ENCODE measurements around the gene C2orf78. TPM values are rescaled to one million over a fixed set of nuclear protein-coding genes. Genes with fewer than 3 reads are reported as not detected.

C2orf78 gene
- total RNA-seq, 2 donors from 2014 or later = not detected

GRCh38 chr2:73823416-73823815 lies 39.4 kb downstream of the C2orf78 start:
- no peaks in the 10 kb centered on the region for H3K36me3 ChIP-seq (replicated peaks in 1 of 2; ENCODE audit: insufficient read depth in 1 of 2, low read depth in 2 of 2)
- H3K4me1 ChIP-seq = peaks cover 6% of the 10 kb centered on the region
- H3K27me3 ChIP-seq = no peaks in the 10 kb centered on the region
- intact Hi-C loops (cut with DNase I) = loop anchor here (10.0 kb wide), 3 partner anchors 161 to 511 kb away; partner anchors contain the start of genes BOLA3 and TET3
- no peak overlapping the region for H3K4me3 ChIP-seq
- H3K27ac ChIP-seq = no peak overlapping the region
- ATAC-seq (no peak), DNase-seq (no peak)
- TF ChIP-seq POLR2A (IDR thresholded peaks at IDR 0.05) = no peak
- TF ChIP-seq, protein P1, sequence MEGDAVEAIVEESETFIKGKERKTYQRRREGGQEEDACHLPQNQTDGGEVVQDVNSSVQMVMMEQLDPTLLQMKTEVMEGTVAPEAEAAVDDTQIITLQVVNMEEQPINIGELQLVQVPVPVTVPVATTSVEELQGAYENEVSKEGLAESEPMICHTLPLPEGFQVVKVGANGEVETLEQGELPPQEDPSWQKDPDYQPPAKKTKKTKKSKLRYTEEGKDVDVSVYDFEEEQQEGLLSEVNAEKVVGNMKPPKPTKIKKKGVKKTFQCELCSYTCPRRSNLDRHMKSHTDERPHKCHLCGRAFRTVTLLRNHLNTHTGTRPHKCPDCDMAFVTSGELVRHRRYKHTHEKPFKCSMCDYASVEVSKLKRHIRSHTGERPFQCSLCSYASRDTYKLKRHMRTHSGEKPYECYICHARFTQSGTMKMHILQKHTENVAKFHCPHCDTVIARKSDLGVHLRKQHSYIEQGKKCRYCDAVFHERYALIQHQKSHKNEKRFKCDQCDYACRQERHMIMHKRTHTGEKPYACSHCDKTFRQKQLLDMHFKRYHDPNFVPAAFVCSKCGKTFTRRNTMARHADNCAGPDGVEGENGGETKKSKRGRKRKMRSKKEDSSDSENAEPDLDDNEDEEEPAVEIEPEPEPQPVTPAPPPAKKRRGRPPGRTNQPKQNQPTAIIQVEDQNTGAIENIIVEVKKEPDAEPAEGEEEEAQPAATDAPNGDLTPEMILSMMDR (IDR thresholded peaks at IDR 0.05) = no peak
- WGBS, 2 donors = 2 to 14% methylated on average over 2 of the region's 2 CpGs
- H3K9me3 ChIP-seq = no peaks in the 10 kb centered on the region

DNA sequence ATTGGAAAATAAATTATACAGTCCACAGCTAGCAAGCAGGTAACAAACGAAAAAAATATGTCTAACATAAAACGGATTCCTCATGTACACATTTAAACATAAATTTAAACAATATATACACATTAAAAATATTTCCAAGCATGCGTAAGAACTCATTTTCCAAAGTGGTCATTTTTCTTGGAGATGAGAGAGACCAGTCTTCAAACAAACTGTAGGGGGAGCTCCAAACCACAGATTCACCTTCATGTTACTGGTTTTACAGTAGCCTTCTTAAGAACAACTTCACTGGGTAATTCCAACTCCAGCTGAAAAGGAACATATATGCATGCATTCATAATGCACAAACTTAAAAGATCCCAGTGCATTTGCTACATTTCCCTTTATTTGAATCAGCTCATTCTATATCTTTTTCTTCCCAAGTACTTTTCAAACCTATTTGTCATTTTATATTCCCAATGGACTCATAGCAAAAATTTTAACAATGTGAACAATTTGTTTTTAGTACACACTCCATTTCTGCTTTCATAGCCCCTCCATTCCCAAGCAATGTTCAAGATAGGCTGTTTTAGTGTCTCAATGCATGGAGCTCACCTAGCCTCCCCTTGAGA lies 40.0 kb downstream of the C2orf78 start:
- ATAC-seq = peak; percentile 47
- Histone ChIP-seq H3K27ac (no peak overlapping the region), H3K36me3 (replicated peaks in 1 of 2; ENCODE audit: insufficient read depth in 1 of 2, low read depth in 2 of 2) (no peaks in the 10 kb centered on the region), H3K27me3 (no peaks in the 10 kb centered on the region), H3K4me1 (peaks cover 7% of the 10 kb centered on the region), H3K9me3 (no peaks in the 10 kb centered on the region), H3K4me3 (no peak overlapping the region)
- TF ChIP-seq, protein P1 (IDR thresholded peaks at IDR 0.05) = peak; percentile 23 to 86 (median 77)
- no peak for TF ChIP-seq POLR2A (IDR thresholded peaks at IDR 0.05)
- intact Hi-C loops (cut with DNase I) = loop anchor here (10.0 kb wide), 3 partner anchors 161 to 511 kb away; partner anchors contain the start of genes BOLA3 and TET3
- 7% methylated on average over 3 of the region's 3 CpGs for WGBS, 2 donors
- peak; percentile 15 to 60 (median 30) for DNase-seq

- DNase-seq (no peak), ATAC-seq (no peak)
- H3K27ac ChIP-seq = no peak overlapping the region
- no peak overlapping the region for H3K4me3 ChIP-seq
- TF ChIP-seq, protein P1 (IDR thresholded peaks at IDR 0.05) = no peak
- no peak for TF ChIP-seq POLR2A (IDR thresholded peaks at IDR 0.05)
- H3K4me1 ChIP-seq = peaks cover 19% of the 10 kb centered on the region
- intact Hi-C loops (cut with DNase I) = loop anchor here (10.0 kb wide), 3 partner anchors 159 to 509 kb away; partner anchors contain the start of genes BOLA3 and TET3
- H3K36me3 ChIP-seq (replicated peaks in 1 of 2; ENCODE audit: insufficient read depth in 1 of 2, low read depth in 2 of 2) = no peaks in the 10 kb centered on the region
- H3K9me3 ChIP-seq = no peaks in the 10 kb centered on the region
- H3K27me3 ChIP-seq = no peaks in the 10 kb centered on the region
- WGBS, 2 donors = 62 to 65% methylated on average over 4 of the region's 4 CpGs
Observed at GRCh38 chr2:73825408-73825807, 41.4 kb downstream of the C2orf78 start.

DNA sequence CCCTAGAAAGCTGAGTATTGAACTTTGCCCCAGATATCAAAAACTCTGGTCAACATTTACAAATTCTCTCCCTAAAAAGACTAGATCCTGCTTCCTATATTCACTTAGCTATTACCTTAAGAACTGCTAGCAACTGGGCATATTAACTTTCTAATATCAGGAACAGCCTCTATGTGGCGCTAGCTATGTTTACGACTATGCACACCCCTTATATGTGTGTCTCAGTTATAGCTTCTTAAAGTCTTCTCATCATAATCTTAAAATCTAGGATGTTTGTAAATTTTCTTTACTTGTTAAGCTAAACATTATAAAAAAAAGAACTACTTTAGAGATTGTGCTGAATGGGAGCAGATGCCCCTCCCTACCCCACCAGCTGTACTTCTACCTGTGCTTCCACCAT lies 43.0 kb downstream of the C2orf78 start:
- 14 to 15% methylated on average over 2 of the region's 2 CpGs for WGBS, 2 donors
- ATAC-seq = no peak
- intact Hi-C loops (cut with DNase I) = loop anchor here (10.0 kb wide), 3 partner anchors 158 to 508 kb away; partner anchors contain the start of genes BOLA3 and TET3
- no peak overlapping the region for H3K27ac ChIP-seq
- TF ChIP-seq, protein P1 (IDR thresholded peaks at IDR 0.05) = peak in 1 of 7 experiments; percentile 9
- TF ChIP-seq POLR2A (IDR thresholded peaks at IDR 0.05) = no peak
- no peaks in the 10 kb centered on the region for H3K9me3 ChIP-seq
- H3K4me3 ChIP-seq = no peak overlapping the region
- DNase-seq = no peak
- H3K27me3 ChIP-seq = no peaks in the 10 kb centered on the region
- H3K36me3 ChIP-seq (replicated peaks in 1 of 2; ENCODE audit: insufficient read depth in 1 of 2, low read depth in 2 of 2) = no peaks in the 10 kb centered on the region
- H3K4me1 ChIP-seq = peaks cover 27% of the 10 kb centered on the region
